ENCODE data around the gene DNAJC3. TPM values are rescaled to one million over a fixed set of nuclear protein-coding genes. Genes with fewer than 3 reads are reported as not detected.

The DNAJC3 gene
- total and polyA plus RNA-seq, 2 of the 13 experiments (the other 11 are each of a cell fraction or from before 2014, with no cell fraction given), result 10.4 to 48.2 TPM

- peak; percentile 68 for FAIRE-seq
- Histone ChIP-seq H3K27ac (ENCODE audit: extremely low read length, insufficient read depth, low read length) (no peak overlapping the region), H3K9me3 (ENCODE audit: low read length) (peaks cover 18% of the 10 kb centered on the region), H3K4me1 (ENCODE audit: insufficient read depth, low read length) (no peaks in the 10 kb centered on the region), H3K4me3 (replicated peaks in 1 of 3; ENCODE audit: insufficient read depth in 1 of 3, low read depth in 2 of 3, low read length in 3 of 3) (no peak overlapping the region), H3K9ac (ENCODE audit: insufficient read depth, low read depth, low read length) (no peak overlapping the region), H4K20me1 (ENCODE audit: insufficient read depth, low read length) (no peaks in the 10 kb centered on the region), H3K79me2 (ENCODE audit: insufficient read depth, low read length) (no peaks in the 10 kb centered on the region), H3K36me3 (replicated peaks in 1 of 2; ENCODE audit: control insufficient read depth in 1 of 2, insufficient read depth in 2 of 2, low read length in 2 of 2) (no peaks in the 10 kb centered on the region), H2AFZ (ENCODE audit: low read length) (no peak overlapping the region), H3K27me3 (ENCODE audit: control insufficient read depth in 1 of 2, insufficient read depth in 2 of 2, low read length in 2 of 2) (no peaks in the 10 kb centered on the region), H3K4me2 (ENCODE audit: low read depth, low read length) (no peak overlapping the region)
- POLR2A ChIA-PET, result no interaction called here
- peak; percentile 84 for ATAC-seq
- 67% methylated on average over 2 of the region's 3 CpGs for WGBS (ENCODE audit: low lambda C conversion rate)
- in situ Hi-C loops (cut with HindIII; ENCODE audit: extremely low pct_ligation_motif_present, low pct_unique_long_range_greater_than_20kb) (no loop called here), intact Hi-C loops (cut with micrococcal nuclease; ENCODE audit: unreplicated experiment) (loop anchor here (1.0 to 2.0 kb wide), 4 partner anchors 153 to 339 kb away; no protein-coding TSS in a partner anchor)
- BruUV-seq (replicated peaks), result no TSS peak
- TF ChIP-seq HNF1B (CRISPR knock-in tag; IDR thresholded peaks at IDR 0.05), result 0 out of 2 replicates have a peak, but pooled peaks have one; percentile 33
- TF ChIP-seq CTCF (CRISPR knock-in tag; IDR thresholded peaks at IDR 0.05), result peak; percentile 89
- TF ChIP-seq XRCC5 (optimal IDR thresholded peaks at IDR 0.05; ENCODE audit: low read length), result peak; percentile 33
- no peak for TF ChIP-seq ZNF879 (CRISPR knock-in tag; IDR thresholded peaks at IDR 0.05)
- peak; percentile 93 for TF ChIP-seq STAG1 (CRISPR knock-in tag; IDR thresholded peaks at IDR 0.05)
- no peak for TF ChIP-seq ZNF543 (CRISPR knock-in tag; IDR thresholded peaks at IDR 0.05)
- TF ChIP-seq SMC3 (IDR thresholded peaks at IDR 0.05; ENCODE audit: low read length), result peak; percentile 85
- peak; percentile 77 for TF ChIP-seq RAD21 (CRISPR knock-in tag; IDR thresholded peaks at IDR 0.05)
- DNase-seq (ENCODE audit: low spot score), result peak; percentile 32
- CTCF ChIA-PET (ENCODE audit: low intra/inter-chr PET ratio, low total read pairs), result interaction anchor here (1.4 to 2.2 kb wide), 3 partner anchors 173 to 340 kb away, joined by 5 to 15 read pairs (median 6); no protein-coding TSS in a partner anchor
Measured at GRCh38 chr13:95834134-95834765, 157.3 kb downstream of the DNAJC3 start.
